Spleen (tissue), 11 donors: ENCODE measurements around the gene GLRX. TPM values are rescaled to one million over a fixed set of nuclear protein-coding genes. Genes with fewer than 3 reads are reported as not detected.

ENCODE experiments used
- DNase-seq: peaks from one replicate; pipeline ENCODE4 v3.0.0-alpha.2; 2020
- H3K27ac ChIP-seq, 8 donors: fragments of 200-600 bp; sonication (generic) in 7 of 8; 1 replicate in 4 of 8; 2 replicates in 4 of 8; pipeline versions ENCODE4 v1.5.0 to v1.8.0; 2016 to 2021; ENCODE audit warnings: inconsistent platforms in 4 of 8, mild to moderate bottlenecking in 4 of 8, moderate library complexity in 1 of 8
- H3K27me3 ChIP-seq, 7 donors: fragments of 200-600 bp; sonication (generic) in 6 of 7; replicated peaks in 1 of 7; 1 replicate in 4 of 7; 2 replicates in 3 of 7; pipeline versions ENCODE4 v1.5.0 to v1.8.0; 2016 to 2021; ENCODE audit warnings: inconsistent platforms in 3 of 7, mild to moderate bottlenecking in 1 of 7
- H3K36me3 ChIP-seq, 6 donors: fragments of 200-600 bp; sonication (generic) in 5 of 6; 1 replicate in 4 of 6; 2 replicates in 2 of 6; pipeline versions ENCODE4 v1.5.0 to v1.8.0; 2016 to 2021; ENCODE audit warnings: inconsistent platforms in 2 of 6
- H3K4me1 ChIP-seq, 6 donors: fragments of 200-600 bp; sonication (generic) in 5 of 6; 1 replicate in 3 of 6; 2 replicates in 3 of 6; pipeline versions ENCODE4 v1.5.0 to v1.8.0; 2016 to 2021; ENCODE audit warnings: inconsistent platforms in 3 of 6
- H3K4me3 ChIP-seq, 8 donors: fragments of 200-600 bp; sonication (generic) in 7 of 8; 1 replicate in 4 of 8; 2 replicates in 4 of 8; pipeline versions ENCODE4 v1.5.0 to v1.8.0; 2016 to 2021; ENCODE audit warnings: inconsistent platforms in 4 of 8, mild to moderate bottlenecking in 4 of 8, moderate library complexity in 2 of 8
- H3K9me3 ChIP-seq, 8 donors: fragments of 200-600 bp; sonication (generic) in 7 of 8; 1 replicate in 4 of 8; 2 replicates in 4 of 8; pipeline versions ENCODE4 v1.5.0 to v1.8.0; 2016 to 2021; ENCODE audit warnings: inconsistent platforms in 4 of 8
- CTCF ChIP-seq, 11 experiments: fragments of 200-600 bp in 7 of 11; fragments of 450-650 bp in 4 of 11; sonication (generic) in 4 of 11; IDR thresholded peaks in 8 of 11; conservative IDR thresholded peaks in 3 of 11; 1 replicate in 7 of 11; 2 replicates in 4 of 11; pipeline versions ENCODE4 v1.4.0 to v1.8.0; 2016 to 2021; ENCODE audit warnings: antibody characterized with exemption in 11 of 11, inconsistent platforms in 4 of 11, mild to moderate bottlenecking in 1 of 11
- POLR2A ChIP-seq, 3 donors: fragments of 450-650 bp; IDR thresholded peaks; one replicate each; pipeline ENCODE4 v1.5.1; 2017; ENCODE audit warnings: antibody characterized with exemption in 3 of 3, mild to moderate bottlenecking in 1 of 3
- POLR2AphosphoS5 ChIP-seq, 3 donors: sonication (generic); formaldehyde crosslinking; IDR thresholded peaks; one replicate each; pipeline ENCODE4 v1.5.1; 2017; ENCODE audit warnings: antibody characterized with exemption in 3 of 3
- WGBS, 5 donors: extraction: QIAGEN DNeasy Blood & Tissue Kit in 3 of 5; methylation state at CpG; one replicate each; pipeline versions ENCODE4 v1.1.5 to v1.1.7; 2013 to 2018; 5-methylcytosine and 5-hydroxymethylcytosine counted together
- intact Hi-C: fragments of 100-400 bp; cut with DNase I; formaldehyde crosslinking; loops from one replicate; pipeline ENCODE4 v1.15.0; 2023; ENCODE audit warnings: low total_unique reads
- polyA plus RNA-seq, 3 donors: library from polyadenylated mRNA; stranded (reverse); fragments of 200-250 nt; gene quantifications; one replicate each; pipeline ENCODE4 v1.2.1, GENCODE V29; 2013
- total RNA-seq, 7 donors: library from RNA; depleted of rRNA in 3 of 7; stranded (reverse); fragments of >200 nt in 3 of 7; fragmentation: NEBNext Ultra II Directional in 4 of 7; extraction: Animal tissue kit (Norgen Biotek cat#: 25700) in 4 of 7; gene quantifications; one replicate each; pipeline versions ENCODE4 v1.1.0 to v1.2.1, GENCODE V29; 2016 to 2021
- donor health status: healthy with polysubstance abuse.
- donor health status: DM: no; HTN: no; CAD: no; lungs with moderate emphysema.
- donor health status: DM: no; HTN: no; CAD: no.
- donor health status: Bipolar disorder and iron deficiency.
- donor health status: healthy.
- donor health status: DM: no; HTN: no; CAD: no.
- donor health status: DM: yes; HTN: yes; CAD: no.

The GLRX gene
- total and polyA plus RNA-seq, 10 donors: 59.3 to 149 (median 88.2) TPM

DNA sequence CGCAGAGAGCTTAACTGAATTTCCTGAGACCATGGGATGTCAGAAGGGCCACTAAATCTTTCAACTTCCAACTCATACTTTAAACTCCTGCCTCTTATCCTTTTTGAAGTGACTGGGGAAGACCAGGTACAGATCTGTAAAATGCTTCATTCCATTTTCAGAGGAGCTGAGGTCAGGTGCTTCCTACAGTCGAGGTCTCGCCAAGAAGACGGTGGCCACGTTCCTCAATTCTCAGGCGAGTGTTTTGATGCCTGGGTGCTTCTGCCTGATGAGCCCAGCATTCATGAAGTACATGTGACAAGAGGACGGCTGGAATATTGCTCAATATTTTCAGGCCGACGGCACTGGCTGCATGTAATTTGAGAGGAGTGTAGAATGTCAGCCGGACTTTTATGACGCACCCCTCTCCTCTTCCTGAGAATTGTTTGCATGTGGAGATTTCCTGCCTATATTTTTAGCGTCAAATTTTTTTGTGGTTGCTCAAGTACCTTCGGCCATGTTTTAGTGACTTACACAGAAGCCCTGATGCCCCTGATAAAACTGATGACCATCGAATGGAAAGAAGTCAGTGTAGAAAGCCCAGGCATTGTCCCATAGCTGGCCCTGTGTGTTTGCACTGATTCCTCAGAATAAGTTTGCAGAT is 38.8 kb upstream of the GLRX start:
- Histone ChIP-seq H3K4me3 (peak overlapping the region in 1 of 8 donors; percentile 38), H3K4me1 (peaks cover 0 to 54% (median 37%) of the 10 kb centered on the region in 6 donors), H3K27ac (peak overlapping the region in 5 of 8 donors; percentile 30 to 79 (median 60)), H3K9me3 (no peaks in the 10 kb centered on the region), H3K36me3 (no peaks in the 10 kb centered on the region), H3K27me3 (no peaks in the 10 kb centered on the region)
- 9 to 14% (median 11%) methylated on average over 14 of the region's 14 CpGs for WGBS, 5 donors
- TF ChIP-seq CTCF (IDR thresholded peaks at IDR 0.05 in 8 of 11, conservative IDR thresholded peaks at IDR 0.05 in 3 of 11) (no peak), POLR2A (IDR thresholded peaks at IDR 0.05) (no peak), POLR2AphosphoS5 (IDR thresholded peaks at IDR 0.05) (peak in 2 of 3 donors; percentile 29 to 80)
- intact Hi-C loops: no loop called here
- no peak for DNase-seq

DNA sequence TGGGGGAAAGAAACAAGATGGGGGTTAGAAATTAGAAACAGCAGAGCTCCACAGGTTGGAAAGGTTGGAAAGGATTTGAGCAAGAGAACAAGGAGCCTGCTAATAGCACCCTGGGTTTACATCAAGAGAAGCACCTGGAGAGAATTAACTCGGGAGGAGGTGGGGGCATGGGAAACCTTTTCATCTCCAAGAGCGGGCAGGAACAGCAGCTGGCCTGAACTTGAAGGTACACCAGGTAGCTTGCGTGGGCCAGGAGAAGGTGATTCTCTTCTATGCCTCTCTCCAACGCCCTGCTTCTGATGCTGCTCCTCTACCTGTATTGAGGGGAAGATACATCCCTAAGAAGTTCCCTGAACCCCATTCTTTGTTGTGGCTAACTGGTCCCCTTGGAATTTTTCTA is 37.1 kb upstream of the GLRX start:
- no peak overlapping the region for H3K4me3 ChIP-seq
- no peak overlapping the region for H3K27ac ChIP-seq
- peaks cover 0 to 54% (median 37%) of the 10 kb centered on the region in 6 donors for H3K4me1 ChIP-seq
- no peaks in the 10 kb centered on the region for H3K9me3 ChIP-seq
- intact Hi-C loops: loop anchor here (5.0 kb wide), 1 partner anchor 473 kb away; no protein-coding TSS in a partner anchor
- no peaks in the 10 kb centered on the region for H3K36me3 ChIP-seq
- WGBS, 5 donors: 88 to 99% (median 95%) methylated on average over 4 of the region's 4 CpGs
- TF ChIP-seq POLR2A (IDR thresholded peaks at IDR 0.05) (no peak), POLR2AphosphoS5 (IDR thresholded peaks at IDR 0.05) (no peak), CTCF (IDR thresholded peaks at IDR 0.05 in 8 of 11, conservative IDR thresholded peaks at IDR 0.05 in 3 of 11) (no peak)
- DNase-seq: no peak
- H3K27me3 ChIP-seq: no peaks in the 10 kb centered on the region

DNA sequence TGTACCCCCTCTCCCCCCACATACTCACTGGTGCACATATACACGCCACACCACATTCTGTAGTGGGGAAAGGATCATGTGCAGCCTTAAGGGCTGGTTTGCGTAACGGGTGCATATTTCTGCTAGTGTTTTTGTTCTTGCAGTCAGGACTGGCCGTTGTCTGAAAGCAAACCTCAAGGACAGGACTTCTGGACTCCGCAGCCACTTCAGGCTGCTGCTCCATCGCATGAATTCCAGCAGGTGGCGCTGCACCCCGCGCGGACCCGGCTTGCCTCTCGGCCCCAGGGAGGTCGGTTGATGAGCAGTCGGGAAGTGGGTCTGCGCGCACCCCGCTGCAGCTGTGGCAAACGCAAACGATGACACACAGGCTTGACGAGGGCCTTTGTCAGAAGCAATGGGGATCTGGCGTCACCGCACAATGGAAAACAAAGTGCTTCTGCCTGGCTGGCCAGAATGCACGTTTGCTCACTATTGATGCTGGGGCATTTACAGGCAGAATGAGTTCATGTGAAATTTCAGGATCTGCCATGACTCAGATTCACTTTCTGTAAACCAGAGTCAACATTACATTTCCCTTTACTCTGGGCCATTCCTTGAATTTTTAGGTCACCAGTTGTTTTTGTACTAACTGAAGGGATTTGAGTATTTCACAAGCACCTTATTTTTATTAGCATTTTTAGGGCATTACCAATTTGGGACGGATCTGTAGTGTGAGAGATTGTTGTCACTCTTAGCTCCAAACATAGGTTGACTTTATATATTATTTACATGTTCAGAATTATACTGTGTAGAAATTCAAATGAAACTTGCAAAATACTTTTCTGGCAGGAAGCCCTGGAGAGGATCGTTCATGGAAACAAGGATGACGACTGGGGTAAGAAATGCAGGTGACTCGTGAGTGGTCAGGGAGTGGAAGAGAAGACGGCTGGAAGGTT is 36.4 kb upstream of the GLRX start:
- DNase-seq: peak; percentile 98
- peak overlapping the region in 4 of 8 donors; percentile 12 to 60 (median 16) for H3K4me3 ChIP-seq
- no peak for TF ChIP-seq POLR2A (IDR thresholded peaks at IDR 0.05)
- peak; percentile 79 to 87 (median 81) for TF ChIP-seq POLR2AphosphoS5 (IDR thresholded peaks at IDR 0.05)
- peak; percentile 98 to 99 (median 98) for TF ChIP-seq CTCF (IDR thresholded peaks at IDR 0.05 in 8 of 11, conservative IDR thresholded peaks at IDR 0.05 in 3 of 11)
- WGBS, 5 donors: 13 to 20% (median 16%) methylated on average over 24 to 28 of the region's 28 CpGs
- H3K36me3 ChIP-seq: no peaks in the 10 kb centered on the region
- no peaks in the 10 kb centered on the region for H3K9me3 ChIP-seq
- peaks cover 0 to 54% (median 37%) of the 10 kb centered on the region in 6 donors for H3K4me1 ChIP-seq
- H3K27ac ChIP-seq: peak overlapping the region in 4 of 8 donors; percentile 31 to 65 (median 50)
- intact Hi-C loops: loop anchor here (5.0 kb wide), 1 partner anchor 473 kb away; no protein-coding TSS in a partner anchor
- H3K27me3 ChIP-seq: no peaks in the 10 kb centered on the region
